ENCODE results near the gene SMCO4. TPM values are rescaled to one million over a fixed set of nuclear protein-coding genes. Genes with fewer than 3 reads are reported as not detected.
A peak's percentile ranks its signal among the peaks of the same experiment; 100 is the strongest.

The SMCO4 gene
- total RNA-seq, 2 donors from 2014 or later: 4.6 to 27.5 TPM

GRCh38 chr11:93524173-93524536 is 19.0 kb downstream of the SMCO4 start:
- intact Hi-C loops (cut with DNase I): no loop called here
- no peaks in the 10 kb centered on the region for H3K9me3 ChIP-seq
- TF ChIP-seq, protein P1, sequence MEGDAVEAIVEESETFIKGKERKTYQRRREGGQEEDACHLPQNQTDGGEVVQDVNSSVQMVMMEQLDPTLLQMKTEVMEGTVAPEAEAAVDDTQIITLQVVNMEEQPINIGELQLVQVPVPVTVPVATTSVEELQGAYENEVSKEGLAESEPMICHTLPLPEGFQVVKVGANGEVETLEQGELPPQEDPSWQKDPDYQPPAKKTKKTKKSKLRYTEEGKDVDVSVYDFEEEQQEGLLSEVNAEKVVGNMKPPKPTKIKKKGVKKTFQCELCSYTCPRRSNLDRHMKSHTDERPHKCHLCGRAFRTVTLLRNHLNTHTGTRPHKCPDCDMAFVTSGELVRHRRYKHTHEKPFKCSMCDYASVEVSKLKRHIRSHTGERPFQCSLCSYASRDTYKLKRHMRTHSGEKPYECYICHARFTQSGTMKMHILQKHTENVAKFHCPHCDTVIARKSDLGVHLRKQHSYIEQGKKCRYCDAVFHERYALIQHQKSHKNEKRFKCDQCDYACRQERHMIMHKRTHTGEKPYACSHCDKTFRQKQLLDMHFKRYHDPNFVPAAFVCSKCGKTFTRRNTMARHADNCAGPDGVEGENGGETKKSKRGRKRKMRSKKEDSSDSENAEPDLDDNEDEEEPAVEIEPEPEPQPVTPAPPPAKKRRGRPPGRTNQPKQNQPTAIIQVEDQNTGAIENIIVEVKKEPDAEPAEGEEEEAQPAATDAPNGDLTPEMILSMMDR (IDR thresholded peaks at IDR 0.05): no peak
- TF ChIP-seq POLR2A (IDR thresholded peaks at IDR 0.05): no peak
- WGBS, 2 donors: 87 to 91% methylated on average over 6 of the region's 6 CpGs
- H3K36me3 ChIP-seq (replicated peaks in 1 of 2; ENCODE audit: insufficient read depth in 1 of 2, low read depth in 2 of 2): no peaks in the 10 kb centered on the region
- peaks cover 67% of the 10 kb centered on the region for H3K4me1 ChIP-seq
- peak overlapping the region in 1 of 4 donors; percentile 8 for H3K27ac ChIP-seq
- no peaks in the 10 kb centered on the region for H3K27me3 ChIP-seq
- DNase-seq: no peak
- ATAC-seq: no peak
- no peak overlapping the region for H3K4me3 ChIP-seq

DNA sequence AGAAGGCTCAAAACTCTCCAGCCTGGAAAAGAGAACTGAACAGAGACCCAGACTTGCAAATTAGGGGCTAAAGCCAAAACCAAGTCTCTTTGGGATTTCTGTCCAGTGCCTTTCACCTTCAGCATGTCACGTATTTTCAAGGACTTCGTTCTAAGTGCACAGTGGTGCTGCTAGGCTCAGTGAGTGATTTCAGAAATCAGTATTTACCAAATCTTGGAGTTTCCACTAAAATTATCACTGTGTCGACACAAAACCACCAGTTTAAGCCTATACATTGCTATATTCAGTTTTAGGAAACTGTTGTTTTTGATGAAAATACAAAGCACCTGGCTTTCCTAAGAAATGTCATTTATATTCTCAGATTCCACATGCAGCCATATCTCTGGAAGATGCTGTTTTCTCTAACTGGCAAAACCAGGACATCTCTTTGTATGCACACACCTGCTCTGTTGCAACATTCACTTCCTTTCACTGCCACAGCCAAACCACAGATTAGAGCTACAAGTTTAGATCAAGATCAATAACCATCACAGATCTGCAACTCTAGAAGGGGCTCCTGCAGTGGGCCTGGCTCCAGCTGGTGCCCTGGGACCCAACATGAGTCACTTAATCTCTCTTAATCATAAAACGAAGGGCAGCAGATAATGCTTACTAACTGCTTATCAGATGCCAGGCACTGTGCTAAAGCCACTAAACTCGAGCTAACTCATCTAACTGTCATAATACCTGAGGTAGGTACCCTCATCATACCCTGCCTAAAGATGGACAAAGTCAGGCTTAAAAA is 22.3 kb downstream of the SMCO4 start:
- 42 to 44% methylated on average over 5 of the region's 5 CpGs for WGBS, 2 donors
- ATAC-seq: no peak
- intact Hi-C loops (cut with DNase I): no loop called here
- no peak for TF ChIP-seq POLR2A (IDR thresholded peaks at IDR 0.05)
- TF ChIP-seq, protein P1 (IDR thresholded peaks at IDR 0.05): no peak
- H3K4me3 ChIP-seq: no peak overlapping the region
- H3K36me3 ChIP-seq (replicated peaks in 1 of 2; ENCODE audit: insufficient read depth in 1 of 2, low read depth in 2 of 2): no peaks in the 10 kb centered on the region
- H3K9me3 ChIP-seq: no peaks in the 10 kb centered on the region
- H3K4me1 ChIP-seq: peaks cover 46% of the 10 kb centered on the region
- H3K27me3 ChIP-seq: no peaks in the 10 kb centered on the region
- no peak overlapping the region for H3K27ac ChIP-seq
- DNase-seq: no peak

DNA sequence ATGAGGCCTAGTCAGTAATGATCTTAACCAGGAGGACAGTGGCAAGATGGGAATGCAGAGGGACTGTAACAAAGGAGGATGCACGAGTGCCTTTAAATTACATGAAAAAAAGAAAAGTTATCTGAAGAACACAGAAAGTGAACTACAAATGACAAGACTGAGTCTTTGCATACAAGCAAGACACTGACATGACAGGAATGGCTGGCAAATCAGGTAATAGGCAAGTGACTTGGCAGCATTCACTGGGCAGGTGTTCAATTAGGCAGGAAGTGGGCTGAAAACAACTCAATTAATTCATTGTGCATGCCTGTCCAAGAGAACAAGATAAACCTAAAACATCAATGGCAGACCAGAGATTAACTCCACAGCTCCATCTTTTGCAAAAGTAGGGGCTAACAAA is 24.0 kb downstream of the SMCO4 start:
- H3K27ac ChIP-seq: no peak overlapping the region
- WGBS, 2 donors: 83 to 86% methylated on average over 1 of the region's 1 CpG
- H3K36me3 ChIP-seq (replicated peaks in 1 of 2; ENCODE audit: insufficient read depth in 1 of 2, low read depth in 2 of 2): no peaks in the 10 kb centered on the region
- no peak for ATAC-seq
- no peak for TF ChIP-seq POLR2A (IDR thresholded peaks at IDR 0.05)
- TF ChIP-seq, protein P1 (IDR thresholded peaks at IDR 0.05): no peak
- no peaks in the 10 kb centered on the region for H3K9me3 ChIP-seq
- no peak overlapping the region for H3K4me3 ChIP-seq
- no peak for DNase-seq
- peaks cover 39% of the 10 kb centered on the region for H3K4me1 ChIP-seq
- H3K27me3 ChIP-seq: no peaks in the 10 kb centered on the region
- intact Hi-C loops (cut with DNase I): no loop called here

- H3K27me3 ChIP-seq: no peaks in the 10 kb centered on the region
- 93 to 97% methylated on average over 3 of the region's 3 CpGs for WGBS, 2 donors
- no peak for DNase-seq
- intact Hi-C loops (cut with DNase I): no loop called here
- TF ChIP-seq, protein P1 (IDR thresholded peaks at IDR 0.05): no peak
- TF ChIP-seq POLR2A (IDR thresholded peaks at IDR 0.05): no peak
- ATAC-seq: no peak
- no peaks in the 10 kb centered on the region for H3K9me3 ChIP-seq
- H3K36me3 ChIP-seq (replicated peaks in 1 of 2; ENCODE audit: insufficient read depth in 1 of 2, low read depth in 2 of 2): no peaks in the 10 kb centered on the region
- no peak overlapping the region for H3K27ac ChIP-seq
- H3K4me1 ChIP-seq: peaks cover 39% of the 10 kb centered on the region
- H3K4me3 ChIP-seq: no peak overlapping the region
Observed at GRCh38 chr11:93518081-93518480, 25.1 kb downstream of the SMCO4 start.

DNA sequence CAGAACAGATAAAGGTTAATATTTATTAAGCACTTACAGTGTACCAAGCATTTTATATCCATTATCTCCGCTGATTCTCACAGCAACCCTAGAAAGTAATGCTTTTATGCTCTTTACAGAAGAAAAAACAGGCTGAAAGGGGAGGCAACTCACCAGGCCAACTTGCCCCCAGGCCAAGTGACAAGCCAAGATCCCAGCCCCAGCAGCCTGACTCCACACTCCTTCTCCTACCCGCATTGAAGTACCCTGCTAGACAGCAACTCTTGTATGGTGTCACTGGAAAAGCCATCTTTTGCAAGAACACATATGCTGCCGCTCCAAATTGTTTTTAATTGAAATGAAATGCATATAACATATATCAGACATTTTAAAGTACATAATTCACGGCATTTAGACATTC is 25.6 kb downstream of the SMCO4 start:
- WGBS, 2 donors: 90 to 97% methylated on average over 4 of the region's 4 CpGs
- no peak for TF ChIP-seq POLR2A (IDR thresholded peaks at IDR 0.05)
- TF ChIP-seq, protein P1 (IDR thresholded peaks at IDR 0.05): no peak
- Histone ChIP-seq H3K27ac (no peak overlapping the region), H3K4me1 (peaks cover 37% of the 10 kb centered on the region), H3K36me3 (replicated peaks in 1 of 2; ENCODE audit: insufficient read depth in 1 of 2, low read depth in 2 of 2) (no peaks in the 10 kb centered on the region), H3K4me3 (no peak overlapping the region), H3K9me3 (no peaks in the 10 kb centered on the region), H3K27me3 (no peaks in the 10 kb centered on the region)
- DNase-seq (no peak), ATAC-seq (no peak)
- intact Hi-C loops (cut with DNase I): no loop called here

All from body of pancreas (tissue), 4 donors.